Activated CD4-positive, alpha-beta T cell treated with anti-CD3 and anti-CD28 coated beads for 24 hours (primary cell): ENCODE results near the gene TXNDC15.
"Not testable (repeated sequence)": the region's sequence is repeated elsewhere in the genome, so short reads cannot be mapped to it uniquely, and the experiment has no call there.

Source experiments
- DNase-seq, 2 donors: peaks; one replicate each; pipeline ENCODE4 v3.0.0-alpha.2; 2020; ENCODE audit warnings: low read depth in 2 of 2

Gene TXNDC15

GRCh38 chr5:134873987-134874830 lies at the start of gene TXNDC15:
TXNDC15 (plus strand) TSS chr5:134874371; CDS start chr5:134874428, 57 bp downstream.
- DNase-seq: peak; percentile 64 to 66

GRCh38 chr5:134824681-134825080 lies 49.5 kb upstream of the TXNDC15 start:
- DNase-seq: no peak

- no peak for DNase-seq
Observed at GRCh38 chr5:134825212-134825611, 49.0 kb upstream of the TXNDC15 start.

- DNase-seq: no peak
Observed at GRCh38 chr5:134833340-134834032, 40.7 kb upstream of the TXNDC15 start.

- DNase-seq: no peak
Observed at GRCh38 chr5:134835623-134836022, 38.5 kb upstream of the TXNDC15 start.

GRCh38 chr5:134837530-134838181 lies 36.5 kb upstream of the TXNDC15 start:
- DNase-seq: no peak

GRCh38 chr5:134838361-134838760 lies 35.8 kb upstream of the TXNDC15 start:
- not testable (repeated sequence) for DNase-seq

- no peak for DNase-seq
Observed at GRCh38 chr5:134840811-134841210, 33.4 kb upstream of the TXNDC15 start.

- DNase-seq: no peak
Observed at GRCh38 chr5:134844252-134844651, 29.9 kb upstream of the TXNDC15 start.

GRCh38 chr5:134845335-134845851 lies 28.8 kb upstream of the TXNDC15 start:
- DNase-seq: no peak

GRCh38 chr5:134845852-134846640 lies 28.1 kb upstream of the TXNDC15 start, which contains the start of gene C5orf24:
C5orf24 (plus strand) TSS chr5:134845968; CDS start chr5:134854901, 8,933 bp downstream.
- DNase-seq: peak; percentile 83 to 84

- peak in 1 of 2 donors; percentile 18 for DNase-seq
Observed at GRCh38 chr5:134846641-134846960, 27.6 kb upstream of the TXNDC15 start.

GRCh38 chr5:134849434-134849933 lies 24.7 kb upstream of the TXNDC15 start:
- DNase-seq: not testable (repeated sequence)

GRCh38 chr5:134851307-134851923 lies 22.8 kb upstream of the TXNDC15 start:
- no peak for DNase-seq

- not testable (repeated sequence) for DNase-seq
Observed at GRCh38 chr5:134856465-134856864, 17.7 kb upstream of the TXNDC15 start.

- DNase-seq: no peak
Observed at GRCh38 chr5:134857401-134857800, 16.8 kb upstream of the TXNDC15 start.

- no peak for DNase-seq
Observed at GRCh38 chr5:134864707-134865106, 9.5 kb upstream of the TXNDC15 start.

GRCh38 chr5:134873494-134873893 lies 677 bp upstream of the TXNDC15 start:
- DNase-seq: peak in 1 of 2 donors; percentile 3

- DNase-seq: peak; percentile 9 to 19
Observed at GRCh38 chr5:134874831-134875655, 872 bp downstream of the TXNDC15 start.

GRCh38 chr5:134877159-134877558 lies 3.0 kb downstream of the TXNDC15 start:
- DNase-seq: no peak
